GM12878 (cell line): ENCODE data around the gene PKD1L1.

Experiments used
- MYC ChIP-seq: IDR thresholded peaks from 2 replicates; pipeline ENCODE4 v1.6.1; 2011; ENCODE audit warnings: mild to moderate bottlenecking, low read length, moderate library complexity, inconsistent platforms; ENCODE audit not compliant: insufficient read depth, insufficient replicate concordance, insufficient read length, severe bottlenecking
- NFYB ChIP-seq: IDR thresholded peaks from 2 replicates; pipeline ENCODE4 v1.6.1; 2011; ENCODE audit warnings: low read depth, mild to moderate bottlenecking, low read length, improper control_type of control experiment, moderate library complexity; ENCODE audit not compliant: insufficient read depth
- PML ChIP-seq: IDR thresholded peaks from 2 replicates; pipeline ENCODE4 v1.6.1; 2012; ENCODE audit warnings: low read length, inconsistent platforms
- POLR2A ChIP-seq: IDR thresholded peaks from 2 replicates; pipeline ENCODE4 v1.6.1; 2011; ENCODE audit warnings: low read depth, mild to moderate bottlenecking, low read length
- POLR2AphosphoS5 ChIP-seq: IDR thresholded peaks from 2 replicates; pipeline ENCODE4 v1.6.1; 2011; ENCODE audit warnings: mild to moderate bottlenecking, low read length, inconsistent platforms
- SIN3A ChIP-seq: IDR thresholded peaks from 2 replicates; pipeline ENCODE4 v1.6.1; 2012; ENCODE audit warnings: low read depth, low read length, improper control_type of control experiment
- YY1 ChIP-seq: IDR thresholded peaks from 2 replicates; pipeline ENCODE4 v1.6.1; 2011; ENCODE audit warnings: low read depth, mild to moderate bottlenecking, low read length
- TF ChIP-seq, protein P1 (sequence below), 3 experiments: IDR thresholded peaks in 2 of 3; conservative IDR thresholded peaks in 1 of 3; 2 replicates each; pipeline ENCODE4 v1.5.1; 2011; ENCODE audit warnings: low read depth in 3 of 3, low read length in 3 of 3, mild to moderate bottlenecking in 3 of 3, control low read depth in 2 of 3, moderate library complexity in 2 of 3, inconsistent platforms in 1 of 3, mixed read lengths in 1 of 3; ENCODE audit not compliant: control insufficient read depth in 2 of 3, insufficient read depth in 1 of 3; ENCODE audit errors: extremely low read depth in 1 of 3
- TF ChIP-seq, protein P2 (sequence below): IDR thresholded peaks from 2 replicates; pipeline ENCODE4 v1.6.1; 2012; ENCODE audit warnings: mild to moderate bottlenecking, low read depth, low read length
- TF ChIP-seq, protein P3 (sequence below): IDR thresholded peaks from 2 replicates; pipeline ENCODE4 v1.6.1; 2012; ENCODE audit warnings: low read length, inconsistent platforms

DNA sequence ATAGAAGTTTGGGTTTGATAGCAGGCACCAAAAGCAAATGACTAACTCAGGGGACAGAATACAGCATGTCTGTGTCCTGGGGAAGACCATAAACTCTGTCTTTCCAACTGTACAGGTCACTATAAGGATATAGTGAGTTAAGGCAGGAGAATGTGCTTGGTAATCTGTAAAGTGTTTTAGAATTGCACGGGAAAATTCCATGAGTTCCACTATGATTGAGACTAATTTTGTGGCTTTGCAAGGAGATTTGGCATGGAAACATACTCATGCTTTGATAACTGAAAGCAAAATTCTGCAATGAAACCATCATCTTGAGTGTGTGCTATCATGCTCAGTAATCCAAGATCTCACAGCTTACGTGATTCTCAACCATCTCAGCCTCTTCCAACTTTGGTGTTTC is 152.6 kb downstream of the PKD1L1 start:
- TF ChIP-seq POLR2AphosphoS5 (no peak), PML (no peak), NFYB (no peak), POLR2A (no peak), SIN3A (no peak), YY1 (no peak), MYC (no peak)
- TF ChIP-seq, protein P1, sequence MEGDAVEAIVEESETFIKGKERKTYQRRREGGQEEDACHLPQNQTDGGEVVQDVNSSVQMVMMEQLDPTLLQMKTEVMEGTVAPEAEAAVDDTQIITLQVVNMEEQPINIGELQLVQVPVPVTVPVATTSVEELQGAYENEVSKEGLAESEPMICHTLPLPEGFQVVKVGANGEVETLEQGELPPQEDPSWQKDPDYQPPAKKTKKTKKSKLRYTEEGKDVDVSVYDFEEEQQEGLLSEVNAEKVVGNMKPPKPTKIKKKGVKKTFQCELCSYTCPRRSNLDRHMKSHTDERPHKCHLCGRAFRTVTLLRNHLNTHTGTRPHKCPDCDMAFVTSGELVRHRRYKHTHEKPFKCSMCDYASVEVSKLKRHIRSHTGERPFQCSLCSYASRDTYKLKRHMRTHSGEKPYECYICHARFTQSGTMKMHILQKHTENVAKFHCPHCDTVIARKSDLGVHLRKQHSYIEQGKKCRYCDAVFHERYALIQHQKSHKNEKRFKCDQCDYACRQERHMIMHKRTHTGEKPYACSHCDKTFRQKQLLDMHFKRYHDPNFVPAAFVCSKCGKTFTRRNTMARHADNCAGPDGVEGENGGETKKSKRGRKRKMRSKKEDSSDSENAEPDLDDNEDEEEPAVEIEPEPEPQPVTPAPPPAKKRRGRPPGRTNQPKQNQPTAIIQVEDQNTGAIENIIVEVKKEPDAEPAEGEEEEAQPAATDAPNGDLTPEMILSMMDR (IDR thresholded peaks at IDR 0.05 in 2 of 3, conservative IDR thresholded peaks at IDR 0.05 in 1 of 3; ENCODE audit: control insufficient read depth in 2 of 3, extremely low read depth in 1 of 3, insufficient read depth in 1 of 3, low read depth in 3 of 3, low read length in 3 of 3), result no peak
- TF ChIP-seq, protein P2, sequence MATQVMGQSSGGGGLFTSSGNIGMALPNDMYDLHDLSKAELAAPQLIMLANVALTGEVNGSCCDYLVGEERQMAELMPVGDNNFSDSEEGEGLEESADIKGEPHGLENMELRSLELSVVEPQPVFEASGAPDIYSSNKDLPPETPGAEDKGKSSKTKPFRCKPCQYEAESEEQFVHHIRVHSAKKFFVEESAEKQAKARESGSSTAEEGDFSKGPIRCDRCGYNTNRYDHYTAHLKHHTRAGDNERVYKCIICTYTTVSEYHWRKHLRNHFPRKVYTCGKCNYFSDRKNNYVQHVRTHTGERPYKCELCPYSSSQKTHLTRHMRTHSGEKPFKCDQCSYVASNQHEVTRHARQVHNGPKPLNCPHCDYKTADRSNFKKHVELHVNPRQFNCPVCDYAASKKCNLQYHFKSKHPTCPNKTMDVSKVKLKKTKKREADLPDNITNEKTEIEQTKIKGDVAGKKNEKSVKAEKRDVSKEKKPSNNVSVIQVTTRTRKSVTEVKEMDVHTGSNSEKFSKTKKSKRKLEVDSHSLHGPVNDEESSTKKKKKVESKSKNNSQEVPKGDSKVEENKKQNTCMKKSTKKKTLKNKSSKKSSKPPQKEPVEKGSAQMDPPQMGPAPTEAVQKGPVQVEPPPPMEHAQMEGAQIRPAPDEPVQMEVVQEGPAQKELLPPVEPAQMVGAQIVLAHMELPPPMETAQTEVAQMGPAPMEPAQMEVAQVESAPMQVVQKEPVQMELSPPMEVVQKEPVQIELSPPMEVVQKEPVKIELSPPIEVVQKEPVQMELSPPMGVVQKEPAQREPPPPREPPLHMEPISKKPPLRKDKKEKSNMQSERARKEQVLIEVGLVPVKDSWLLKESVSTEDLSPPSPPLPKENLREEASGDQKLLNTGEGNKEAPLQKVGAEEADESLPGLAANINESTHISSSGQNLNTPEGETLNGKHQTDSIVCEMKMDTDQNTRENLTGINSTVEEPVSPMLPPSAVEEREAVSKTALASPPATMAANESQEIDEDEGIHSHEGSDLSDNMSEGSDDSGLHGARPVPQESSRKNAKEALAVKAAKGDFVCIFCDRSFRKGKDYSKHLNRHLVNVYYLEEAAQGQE, result no peak
- TF ChIP-seq, protein P3, sequence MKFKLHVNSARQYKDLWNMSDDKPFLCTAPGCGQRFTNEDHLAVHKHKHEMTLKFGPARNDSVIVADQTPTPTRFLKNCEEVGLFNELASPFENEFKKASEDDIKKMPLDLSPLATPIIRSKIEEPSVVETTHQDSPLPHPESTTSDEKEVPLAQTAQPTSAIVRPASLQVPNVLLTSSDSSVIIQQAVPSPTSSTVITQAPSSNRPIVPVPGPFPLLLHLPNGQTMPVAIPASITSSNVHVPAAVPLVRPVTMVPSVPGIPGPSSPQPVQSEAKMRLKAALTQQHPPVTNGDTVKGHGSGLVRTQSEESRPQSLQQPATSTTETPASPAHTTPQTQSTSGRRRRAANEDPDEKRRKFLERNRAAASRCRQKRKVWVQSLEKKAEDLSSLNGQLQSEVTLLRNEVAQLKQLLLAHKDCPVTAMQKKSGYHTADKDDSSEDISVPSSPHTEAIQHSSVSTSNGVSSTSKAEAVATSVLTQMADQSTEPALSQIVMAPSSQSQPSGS, result no peak
